IMR-90 (cell line): Measurements from ENCODE around the gene DMAC1. TPM values are rescaled to one million over a fixed set of nuclear protein-coding genes. Genes with fewer than 3 reads are reported as not detected.

Experiments
- ATAC-seq: fragments of 200-7000 bp; cut with Tn5 transposase; 2 replicates; pipeline ENCODE4 v1.9.1; 2020; ENCODE audit warnings: low read depth, mild to moderate bottlenecking, moderate library complexity
- BruUV-seq: library from RNA; stranded (reverse); fragments of 400-500 nt; replicated peaks from 2 replicates; lab custom pipeline; 2021; lab: Mats Ljungman, UMichigan
- CTCF ChIA-PET: fragments of 300-600 bp; formaldehyde crosslinking; extraction: SDS; loops from one replicate; lab custom pipeline; 2021; ENCODE audit warnings: antibody characterized with exemption; lab: Yijun Ruan, JAX
- POLR2A ChIA-PET: fragments of 300-600 bp; sonication (Branson Sonifier 250); formaldehyde crosslinking; loops from one replicate; lab custom pipeline; 2022; ENCODE audit warnings: antibody characterized with exemption; ENCODE audit not compliant: unreplicated experiment; lab: Charles Lee
- DNase-seq: peaks from one replicate; pipeline ENCODE4 v3.0.0; 2013
- H2AFZ ChIP-seq: replicated peaks from 2 replicates; pipeline ENCODE3; 2013; ENCODE audit warnings: low read length, mild to moderate bottlenecking; ENCODE audit not compliant: poor library complexity
- H2AK5ac ChIP-seq: 2 replicates; pipeline ENCODE4 v1.6.1; 2013; ENCODE audit warnings: low read depth, low read length, inconsistent platforms
- H2AK9ac ChIP-seq: replicated peaks from 2 replicates; pipeline ENCODE3; 2013; ENCODE audit warnings: mild to moderate bottlenecking, low read depth, low read length, moderate library complexity; ENCODE audit not compliant: poor library complexity
- H2BK120ac ChIP-seq: 2 replicates; pipeline ENCODE4 v1.6.1; 2013; ENCODE audit warnings: low read depth, low read length, inconsistent platforms
- H2BK15ac ChIP-seq: 3 replicates; pipeline ENCODE4 v1.6.1; 2013; ENCODE audit warnings: low read depth, low read length, inconsistent platforms
- H2BK20ac ChIP-seq: 2 replicates; pipeline ENCODE4 v1.6.1; 2013; ENCODE audit warnings: low read depth, mild to moderate bottlenecking, inconsistent platforms, low read length, moderate library complexity
- H2BK5ac ChIP-seq: 2 replicates; pipeline ENCODE4 v1.6.1; 2013; ENCODE audit warnings: mild to moderate bottlenecking, low read depth, low read length, inconsistent platforms; ENCODE audit not compliant: poor library complexity, severe bottlenecking
- H3K14ac ChIP-seq: replicated peaks from 2 replicates; pipeline ENCODE4 v1.6.1; 2013; ENCODE audit warnings: low read depth, low read length, inconsistent platforms
- H3K18ac ChIP-seq: 2 replicates; pipeline ENCODE4 v1.6.1; 2013; ENCODE audit warnings: low read depth, low read length, control low read depth
- H3K23ac ChIP-seq: 2 replicates; pipeline ENCODE4 v1.6.1; 2013; ENCODE audit warnings: low read depth, low read length, inconsistent platforms
- H3K27ac ChIP-seq: 2 replicates; pipeline ENCODE4 v1.5.1; 2013; ENCODE audit warnings: mild to moderate bottlenecking, control low read depth, low read length; ENCODE audit not compliant: insufficient read depth
- H3K27me3 ChIP-seq: 2 replicates; pipeline ENCODE4 v1.6.1; 2013; ENCODE audit warnings: low read length; ENCODE audit not compliant: control insufficient read depth, insufficient read depth
- H3K36me3 ChIP-seq: 2 replicates; pipeline ENCODE4 v1.6.1; 2013; ENCODE audit warnings: low read length, mixed read lengths; ENCODE audit not compliant: control insufficient read depth, insufficient read depth
- H3K4ac ChIP-seq: 2 replicates; pipeline ENCODE4 v1.6.1; 2013; ENCODE audit warnings: low read depth, low read length, inconsistent platforms
- H3K4me1 ChIP-seq: 2 replicates; pipeline ENCODE4 v1.6.1; 2013; ENCODE audit warnings: low read length, mixed read lengths; ENCODE audit not compliant: control insufficient read depth, insufficient read depth
- H3K4me2 ChIP-seq: 2 replicates; pipeline ENCODE4 v1.6.1; 2013; ENCODE audit warnings: low read depth, mild to moderate bottlenecking, control low read depth, low read length, moderate library complexity
- H3K4me3 ChIP-seq: 2 replicates; pipeline ENCODE4 v1.5.1; 2013; ENCODE audit warnings: low read depth, mild to moderate bottlenecking, control low read depth, low read length, moderate library complexity; ENCODE audit not compliant: insufficient read depth
- H3K56ac ChIP-seq: 2 replicates; pipeline ENCODE4 v1.6.1; 2013; ENCODE audit warnings: low read length, inconsistent platforms; ENCODE audit not compliant: insufficient read depth; ENCODE audit errors: extremely low read depth
- H3K79me1 ChIP-seq, 2 experiments: 2 replicates each; pipeline ENCODE4 v1.6.1; 2013; ENCODE audit warnings: low read length in 2 of 2, inconsistent platforms in 1 of 2, low read depth in 1 of 2
- H3K9ac ChIP-seq: 2 replicates; pipeline ENCODE4 v1.6.1; 2013; ENCODE audit warnings: low read depth, low read length, control low read depth
- H3K9me1 ChIP-seq: 2 replicates; pipeline ENCODE4 v1.6.1; 2013; ENCODE audit warnings: low read length, inconsistent platforms; ENCODE audit not compliant: insufficient read depth
- H3K9me3 ChIP-seq: 2 replicates; pipeline ENCODE4 v1.6.1; 2013; ENCODE audit warnings: low read length; ENCODE audit not compliant: control insufficient read depth, insufficient read depth
- H4K20me1 ChIP-seq: 2 replicates; pipeline ENCODE4 v1.6.1; 2013; ENCODE audit warnings: low read length, inconsistent platforms; ENCODE audit not compliant: insufficient read depth
- H4K5ac ChIP-seq: 2 replicates; pipeline ENCODE4 v1.6.1; 2013; ENCODE audit warnings: mild to moderate bottlenecking, low read depth, low read length, control low read depth
- H4K8ac ChIP-seq, 2 experiments: 2 replicates each; pipeline ENCODE4 v1.6.1; 2013; ENCODE audit warnings: low read depth in 2 of 2, low read length in 2 of 2, control low read depth in 1 of 2, inconsistent platforms in 1 of 2
- H4K91ac ChIP-seq: 2 replicates; pipeline ENCODE4 v1.6.1; 2013; ENCODE audit warnings: low read depth, low read length, inconsistent platforms; ENCODE audit not compliant: insufficient read depth
- CEBPB ChIP-seq: IDR thresholded peaks from 2 replicates; pipeline ENCODE4 v1.6.1; 2012; ENCODE audit warnings: low read depth, low read length, improper control_type of control experiment
- CHD1 ChIP-seq: IDR thresholded peaks from 2 replicates; pipeline ENCODE4 v1.6.1; 2012; ENCODE audit warnings: low read depth, low read length, improper control_type of control experiment
- CTCF ChIP-seq: conservative IDR thresholded peaks from 2 replicates; pipeline ENCODE4 v1.5.1; 2012; ENCODE audit warnings: mild to moderate bottlenecking, low read depth, low read length, improper control_type of control experiment
- ELK1 ChIP-seq: fragments of 150-350 bp; IDR thresholded peaks from 2 replicates; pipeline ENCODE4 v1.6.1; 2016; ENCODE audit warnings: low read depth, mild to moderate bottlenecking, low read length, moderate library complexity, borderline replicate concordance
- FOS ChIP-seq: fragments of 150-350 bp; IDR thresholded peaks from 2 replicates; pipeline ENCODE4 v1.6.1; 2016; ENCODE audit warnings: low read depth, low read length
- MAFK ChIP-seq: IDR thresholded peaks from 2 replicates; pipeline ENCODE4 v1.6.1; 2012; ENCODE audit warnings: low read depth, low read length, improper control_type of control experiment
- MAZ ChIP-seq: IDR thresholded peaks from 2 replicates; pipeline ENCODE4 v1.6.1; 2012; ENCODE audit warnings: low read depth, mild to moderate bottlenecking, low read length, improper control_type of control experiment, moderate library complexity, borderline replicate concordance
- MXI1 ChIP-seq: IDR thresholded peaks from 2 replicates; pipeline ENCODE4 v1.6.1; 2012; ENCODE audit warnings: low read depth, mild to moderate bottlenecking, low read length, moderate library complexity, borderline replicate concordance
- NFE2L2 ChIP-seq: fragments of 150-350 bp; IDR thresholded peaks from 2 replicates; pipeline ENCODE4 v1.6.1; 2016; ENCODE audit warnings: low read depth, mild to moderate bottlenecking, low read length
- POLR2A ChIP-seq: IDR thresholded peaks from 2 replicates; pipeline ENCODE4 v1.6.1; 2012; ENCODE audit warnings: mild to moderate bottlenecking, low read depth, low read length
- RAD21 ChIP-seq: IDR thresholded peaks from 2 replicates; pipeline ENCODE4 v1.6.1; 2012; ENCODE audit warnings: low read length, improper control_type of control experiment
- RFX5 ChIP-seq: IDR thresholded peaks from 2 replicates; pipeline ENCODE4 v1.8.0; 2012; ENCODE audit warnings: low read depth, mild to moderate bottlenecking, low read length, moderate library complexity
- SMC3 ChIP-seq: fragments of 150-350 bp; IDR thresholded peaks from 2 replicates; pipeline ENCODE4 v1.6.1; 2016; ENCODE audit warnings: low read depth, mild to moderate bottlenecking, antibody characterized with exemption, low read length, moderate library complexity
- USF2 ChIP-seq: fragments of 150-350 bp; IDR thresholded peaks from 2 replicates; pipeline ENCODE4 v1.6.1; 2017; ENCODE audit warnings: mild to moderate bottlenecking, antibody characterized with exemption, low read length, low read depth
- WGBS, 2 experiments: methylation state at CpG; one replicate each; pipeline versions ENCODE4 v1.1.5 to v1.1.7; 2013; ENCODE audit warnings: missing lambda C conversion rate in 2 of 2; ENCODE audit not compliant: insufficient read length in 1 of 2; ENCODE audit errors: extremely low coverage in 2 of 2; 5-methylcytosine and 5-hydroxymethylcytosine counted together
- dilution Hi-C: fragments of 300-500 bp; cut with HindIII; formaldehyde crosslinking; loops from one replicate; pipeline ENCODE4 v1.14.3; 2018; ENCODE audit warnings: low sequenced_read_pairs; ENCODE audit not compliant: unreplicated experiment
- in situ Hi-C: fragments of 300-500 bp; cut with MboI; formaldehyde crosslinking; loops from 3 replicates; pipeline ENCODE4 v1.14.3; 2019; ENCODE audit warnings: low sequenced_read_pairs, inconsistent platforms, mixed read lengths
- intact Hi-C: fragments of 100-400 bp; cut with micrococcal nuclease; formaldehyde crosslinking; loops from 2 replicates; pipeline ENCODE4 v1.10.0; 2022
- polyA plus RNA-seq, 3 experiments: library from polyadenylated mRNA; depleted of rRNA; stranded (reverse); fragments of >200 nt; gene quantifications; 2 replicates each; pipeline ENCODE4 v1.2.3, GENCODE V29; 2012; ENCODE audit warnings: low replicate concordance in 1 of 3
- total RNA-seq: library from RNA; depleted of rRNA; stranded (reverse); fragments of >200 nt; gene quantifications from 2 replicates; pipeline ENCODE4 v1.2.3, GENCODE V29; 2012

The DMAC1 gene
- total and polyA plus RNA-seq, 2 of the 4 experiments (the other 2 are of a cell fraction): 8.1 to 14.5 TPM

DNA sequence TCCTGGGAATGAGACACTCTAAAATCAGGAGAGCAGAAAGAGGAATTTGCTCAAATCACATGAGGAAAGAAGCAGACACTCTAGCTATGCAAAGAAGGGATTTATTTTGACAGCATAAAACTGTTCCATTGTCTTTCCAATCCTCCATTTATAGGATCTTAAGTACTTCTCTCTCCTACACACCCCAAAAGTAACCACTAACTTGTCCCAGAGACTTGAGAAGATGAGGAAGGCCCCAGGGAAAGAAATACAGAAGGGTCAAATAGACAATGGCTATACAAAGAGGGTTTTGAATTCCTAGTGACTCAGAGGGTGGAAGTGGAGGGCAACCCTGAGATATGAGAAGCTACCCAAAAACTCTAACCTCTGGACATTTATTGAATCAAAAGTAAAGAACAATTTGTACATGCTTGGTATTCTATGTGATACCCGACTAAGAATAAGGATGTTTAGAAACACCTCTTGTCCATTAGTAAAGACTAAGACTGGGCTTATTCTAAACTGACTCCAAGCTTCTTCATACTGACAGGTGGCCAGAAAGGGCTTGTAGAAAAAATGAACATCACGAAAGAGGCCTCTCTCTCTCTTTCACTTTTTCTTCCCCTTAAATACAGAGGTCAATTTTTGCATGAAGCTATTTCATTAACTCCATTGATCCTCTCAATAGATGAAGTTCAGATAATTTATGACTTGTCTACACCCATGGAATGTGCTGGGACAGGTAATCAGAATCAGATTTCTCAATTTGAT lies 20.6 kb downstream of the DMAC1 start:
- H3K4me2 ChIP-seq: no peak overlapping the region
- H2AK9ac ChIP-seq: no peak overlapping the region
- no peak for TF ChIP-seq POLR2A
- TF ChIP-seq MAZ: no peak
- no peak for TF ChIP-seq USF2
- no peak for TF ChIP-seq FOS
- TF ChIP-seq RAD21: no peak
- TF ChIP-seq CHD1: no peak
- no peak for TF ChIP-seq CEBPB
- no peak for TF ChIP-seq NFE2L2
- TF ChIP-seq RFX5: no peak
- TF ChIP-seq MAFK: no peak
- no peak for TF ChIP-seq MXI1
- TF ChIP-seq ELK1: no peak
- TF ChIP-seq SMC3: no peak
- TF ChIP-seq CTCF: no peak
- H3K27me3 ChIP-seq: peaks cover 3% of the 10 kb centered on the region; the same call in 1 of the 2 replicates
- WGBS, 2 experiments: no CpG with 5 or more reads among the region's 2 CpGs
- no peak overlapping the region for H3K4me3 ChIP-seq
- intact Hi-C loops (no loop called here), in situ Hi-C loops (no loop called here), dilution Hi-C loops (no loop called here)
- H3K79me1 ChIP-seq: no peaks in the 10 kb centered on the region
- no peak overlapping the region for H3K9ac ChIP-seq
- H3K4me1 ChIP-seq: no peaks in the 10 kb centered on the region
- no peaks in the 10 kb centered on the region for H3K36me3 ChIP-seq
- H3K23ac ChIP-seq: no peak overlapping the region
- no peaks in the 10 kb centered on the region for H3K9me1 ChIP-seq
- no peak overlapping the region for H2BK120ac ChIP-seq
- H2BK15ac ChIP-seq: no peak overlapping the region
- no peak overlapping the region for H2BK20ac ChIP-seq
- CTCF ChIA-PET: no interaction called here
- no peak overlapping the region for H4K91ac ChIP-seq
- DNase-seq (no peak), ATAC-seq (no peak)
- no peak overlapping the region for H2AFZ ChIP-seq
- H4K5ac ChIP-seq: no peak overlapping the region
- no peak overlapping the region for H4K8ac ChIP-seq
- H3K56ac ChIP-seq: no peak overlapping the region
- H2AK5ac ChIP-seq: no peak overlapping the region
- no peak overlapping the region for H2BK5ac ChIP-seq
- BruUV-seq: no TSS peak
- H3K4ac ChIP-seq: no peak overlapping the region
- no peaks in the 10 kb centered on the region for H3K9me3 ChIP-seq
- H3K14ac ChIP-seq: no peak overlapping the region
- POLR2A ChIA-PET: no interaction called here
- H3K18ac ChIP-seq: no peak overlapping the region
- no peak overlapping the region for H3K27ac ChIP-seq
- H4K20me1 ChIP-seq: no peaks in the 10 kb centered on the region
